MV-4-11 (cell line): ENCODE measurements around the gene HCRT.

ENCODE experiments used
- DNase-seq: peaks from one replicate; lab custom pipeline; 2025; lab: John Stamatoyannopoulos, UW

The HCRT gene

GRCh38 chr17:42197564-42198156 lies 12.4 kb upstream of the HCRT start:
- DNase-seq, result no peak

GRCh38 chr17:42193969-42194899 lies 9.0 kb upstream of the HCRT start, which contains the start of gene GHDC:
GHDC (minus strand) TSS chr17:42194494; CDS start chr17:42193581, 913 bp downstream.
- peak; percentile 84 for DNase-seq

DNA sequence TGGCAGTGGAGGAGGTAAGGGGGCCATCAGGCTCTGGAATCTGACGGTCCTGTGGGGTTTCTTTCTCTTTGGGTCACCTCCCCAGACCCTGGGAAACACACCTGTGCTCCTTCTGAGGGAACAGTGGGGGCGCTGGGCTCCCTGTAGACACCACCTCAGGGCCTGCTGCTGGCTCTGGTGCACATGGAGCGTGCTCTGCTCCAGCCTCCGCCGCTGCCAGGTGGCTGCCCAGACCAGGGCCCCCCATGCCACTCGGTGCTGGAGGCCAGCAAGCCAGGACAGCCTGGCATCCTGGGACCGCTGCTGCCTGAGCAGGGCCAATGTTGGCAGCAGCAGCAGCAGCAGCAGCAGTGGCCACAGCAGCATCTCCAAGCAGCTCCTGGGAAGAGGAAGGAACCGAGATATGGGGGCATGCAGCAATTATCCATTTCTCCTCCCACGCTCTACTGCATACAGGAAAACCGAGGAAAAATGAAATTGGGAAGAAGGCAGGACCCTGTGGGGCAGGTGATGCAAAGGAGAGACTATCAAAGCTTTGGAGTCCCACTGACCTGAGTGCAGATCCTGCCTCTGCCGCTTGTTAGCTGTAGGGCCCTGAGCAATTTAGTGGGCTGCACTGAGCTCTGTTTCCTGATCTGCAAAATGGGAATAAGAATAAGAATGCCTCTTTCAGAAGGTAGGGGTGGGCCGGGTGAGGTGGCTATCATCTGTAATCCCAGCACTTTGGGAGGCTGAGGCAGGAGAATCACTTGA lies 8.1 kb upstream of the HCRT start:
- no peak for DNase-seq

DNA sequence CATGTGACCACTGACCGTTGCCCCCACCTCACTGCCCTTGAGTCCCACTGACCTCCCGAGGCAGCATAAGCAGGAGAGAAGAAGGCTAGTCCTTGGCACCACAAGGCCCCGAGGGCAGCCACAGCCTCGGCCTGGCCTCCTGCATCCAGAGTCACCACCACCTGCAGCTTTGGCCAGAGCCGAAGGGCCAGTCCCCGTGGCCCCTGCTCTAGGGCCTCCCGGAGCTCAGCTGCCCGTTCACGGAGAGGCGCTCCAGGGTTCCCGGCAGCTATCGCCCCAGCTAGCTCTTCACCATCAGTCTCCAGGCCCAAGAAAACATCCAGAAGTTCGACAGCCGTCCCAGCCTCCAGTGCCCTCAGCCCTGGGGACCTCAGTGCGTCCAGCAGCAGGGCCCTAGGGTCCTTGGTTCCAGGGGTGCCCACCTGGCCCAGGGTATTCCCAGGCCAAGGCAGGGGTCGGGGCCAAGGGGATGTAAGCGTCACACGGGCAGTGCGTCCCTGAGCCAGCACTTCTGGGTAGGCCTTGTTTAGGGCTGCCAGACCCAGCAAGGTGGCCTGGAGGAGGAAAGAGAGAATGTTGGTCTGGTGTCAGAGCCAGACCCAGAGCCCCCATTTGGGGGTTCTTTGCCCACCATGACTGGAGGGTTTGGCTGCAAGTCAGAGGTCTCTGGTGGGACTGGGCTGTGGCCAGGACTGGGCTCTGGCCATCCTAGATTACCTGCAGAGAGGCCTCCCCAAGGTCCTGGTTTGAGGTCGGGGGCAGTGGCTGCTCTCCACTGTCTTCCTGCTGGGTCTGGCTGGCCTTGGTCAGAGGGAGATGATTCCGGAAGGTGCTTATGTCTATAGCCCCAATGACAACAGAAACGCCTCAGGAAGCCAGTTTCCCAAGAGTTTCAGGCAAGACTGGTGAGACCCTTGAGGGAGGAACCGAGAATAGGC lies 7.2 kb upstream of the HCRT start:
- DNase-seq, result peak; percentile 17

DNA sequence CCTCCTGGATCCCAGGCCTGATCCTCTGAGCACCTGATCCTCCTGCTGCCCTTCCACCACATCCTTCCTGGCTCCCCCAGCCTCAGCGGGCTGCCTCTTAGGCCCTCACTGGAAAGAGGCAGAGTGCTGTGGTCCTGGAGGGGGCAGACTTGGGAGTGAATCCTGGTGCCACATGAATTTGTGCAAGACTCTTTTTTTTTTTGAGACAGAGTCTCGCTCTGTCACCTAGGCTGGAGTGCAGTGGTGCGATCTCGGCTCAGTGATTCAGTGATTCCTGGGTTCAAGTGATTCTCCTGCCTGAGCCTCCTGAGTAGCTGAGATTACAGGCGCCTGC lies 6.0 kb upstream of the HCRT start:
- DNase-seq, result no peak

GRCh38 chr17:42190491-42191274 lies 5.4 kb upstream of the HCRT start:
- DNase-seq, result no peak

DNA sequence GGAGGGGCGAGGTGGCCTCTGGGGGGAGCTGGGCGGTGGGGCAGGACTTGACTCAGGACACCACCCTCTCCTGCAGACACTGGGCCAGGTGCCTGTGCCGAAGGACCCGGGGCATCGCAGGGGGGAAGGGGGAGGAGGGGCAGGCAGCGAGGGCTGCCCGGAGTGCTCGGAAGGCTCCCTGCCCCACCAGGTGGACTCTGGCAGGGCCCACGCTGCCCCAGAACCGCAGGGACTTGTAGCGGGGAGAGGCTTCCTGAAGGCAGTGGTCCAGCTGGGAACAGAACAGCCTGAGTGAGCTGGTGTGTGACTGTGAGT lies 4.4 kb upstream of the HCRT start:
- no peak for DNase-seq

DNA sequence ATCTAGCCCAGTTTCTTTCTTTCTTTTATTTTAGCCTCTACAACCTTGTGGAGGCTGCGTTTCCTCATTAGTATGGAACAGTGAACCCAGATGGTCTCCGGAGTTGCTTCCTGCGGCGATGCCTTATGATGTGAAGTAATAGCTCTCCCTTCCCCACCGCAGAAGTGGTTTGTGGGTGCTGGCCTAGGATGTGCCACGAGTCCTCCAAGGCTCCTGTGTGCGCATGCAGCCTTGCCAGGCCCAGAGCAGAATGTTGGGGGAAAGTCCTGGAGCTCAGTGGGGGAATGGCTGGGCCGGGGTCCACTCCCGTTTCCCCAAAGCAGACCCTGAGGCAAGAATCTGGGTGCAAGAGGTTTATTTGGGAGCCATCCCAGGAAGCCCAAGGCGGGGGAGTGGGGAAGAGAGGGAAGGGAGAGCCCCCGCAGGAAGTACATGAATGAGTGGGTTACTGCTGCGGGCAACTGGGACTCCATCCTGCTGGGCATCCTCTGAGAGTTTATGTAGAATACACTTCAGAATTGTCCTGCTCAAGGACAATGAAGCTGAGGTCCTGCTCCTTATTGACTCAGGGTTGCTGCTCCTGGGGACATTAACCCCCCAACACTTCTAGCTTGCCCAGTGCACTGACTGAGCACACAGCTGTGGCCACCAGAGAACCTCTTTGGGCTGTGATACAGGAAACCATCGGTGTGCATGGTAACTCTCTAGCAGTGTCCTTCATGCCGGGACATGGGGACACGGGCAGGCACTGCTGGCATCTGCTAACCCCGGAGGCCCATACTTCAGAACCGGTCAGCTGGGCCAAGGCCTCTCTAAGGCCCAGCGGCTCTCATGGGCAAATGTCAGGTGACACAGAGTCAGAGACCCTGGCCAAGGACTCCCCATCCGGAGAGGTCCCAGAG lies 3.7 kb upstream of the HCRT start:
- DNase-seq, result peak; percentile 98

DNA sequence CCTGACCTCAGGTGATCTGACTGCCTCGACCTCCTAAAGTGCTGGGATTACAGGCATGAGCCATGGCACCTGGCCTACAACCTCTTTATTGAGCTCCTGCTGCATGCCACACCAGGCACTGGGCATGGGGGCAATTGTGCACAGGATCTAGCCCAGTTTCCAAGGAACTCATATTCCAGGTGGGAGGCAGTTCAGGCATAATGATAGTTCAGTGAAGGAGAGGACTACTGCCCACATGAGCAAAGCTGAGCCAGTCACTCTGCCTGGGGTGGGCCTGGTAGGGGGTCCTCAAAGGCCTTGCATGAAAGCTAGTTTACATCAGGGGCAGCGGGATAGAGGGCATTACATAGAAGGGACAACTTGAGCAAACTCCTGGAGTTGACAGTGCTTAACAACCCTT lies 2.6 kb upstream of the HCRT start:
- DNase-seq, result no peak

- peak; percentile 17 for DNase-seq
Observed at GRCh38 chr17:42186191-42186590, 939 bp upstream of the HCRT start.

DNA sequence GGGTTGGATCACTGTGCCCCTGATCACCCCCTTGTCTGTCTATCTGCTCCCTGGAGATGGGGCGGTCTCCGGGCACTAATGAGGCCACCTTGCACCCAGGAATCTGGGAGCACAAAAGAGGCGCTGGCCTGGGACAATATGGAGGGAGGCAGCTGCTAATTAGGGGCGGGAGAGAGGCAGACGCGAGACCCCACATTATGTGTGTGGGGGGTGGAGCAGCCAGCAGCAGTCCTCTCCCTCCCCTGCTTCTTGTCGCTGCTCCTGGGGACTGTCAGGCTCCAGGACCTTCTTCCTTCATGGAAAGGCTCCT lies 324 bp upstream of the HCRT start:
- no peak for DNase-seq

DNA sequence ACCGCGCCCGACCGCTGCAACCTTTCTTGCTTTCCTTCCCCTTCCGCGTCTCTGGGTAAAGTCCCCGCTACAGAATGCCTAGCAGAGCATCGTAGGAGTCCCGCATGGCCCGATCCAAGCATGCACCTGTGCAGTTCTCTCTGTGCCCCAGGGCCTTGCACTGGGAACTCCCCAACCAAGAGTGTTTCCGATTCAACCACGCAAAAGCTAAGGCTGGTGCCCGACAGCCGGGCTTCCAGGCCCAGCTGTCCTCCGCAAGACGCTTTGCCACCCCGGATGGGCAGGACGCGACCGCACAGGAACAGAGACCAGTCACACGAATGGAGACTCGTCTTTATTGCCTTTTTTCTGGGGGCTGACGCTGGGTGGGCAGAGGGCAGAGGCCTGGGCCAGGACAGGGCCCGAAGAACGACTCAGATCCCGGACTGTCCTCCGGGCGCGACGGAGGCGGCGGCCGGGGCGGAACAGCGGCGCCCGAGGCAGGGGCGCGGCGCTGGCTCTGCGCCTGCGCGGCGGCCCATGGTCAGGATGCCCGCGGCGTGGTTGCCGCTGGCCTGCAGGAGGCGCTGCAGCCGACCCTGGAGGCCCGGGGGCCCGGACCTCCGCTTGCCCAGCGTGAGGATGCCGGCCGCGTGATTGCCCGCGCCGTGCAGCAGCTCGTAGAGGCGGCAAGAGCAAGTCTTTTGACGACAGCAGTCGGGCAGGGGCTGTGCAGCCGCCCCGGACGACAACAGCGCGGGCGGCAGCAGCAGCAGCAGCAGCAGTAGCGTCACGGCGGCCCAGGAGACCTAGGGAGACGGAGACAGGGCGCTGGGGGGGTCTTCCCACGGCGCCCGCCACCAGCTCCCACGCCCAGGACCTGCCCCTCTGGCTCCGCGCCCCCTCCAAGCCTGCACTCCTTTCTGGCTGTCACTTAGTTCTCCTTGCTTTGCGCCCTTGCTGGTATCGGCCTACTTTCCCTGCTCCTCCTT lies 1.2 kb downstream of the HCRT start:
- DNase-seq, result peak; percentile 69

- peak; percentile 46 for DNase-seq
Observed at GRCh38 chr17:42182927-42183734, 2.1 kb downstream of the HCRT start.

GRCh38 chr17:42181851-42182207 lies 3.4 kb downstream of the HCRT start:
- DNase-seq, result no peak

DNA sequence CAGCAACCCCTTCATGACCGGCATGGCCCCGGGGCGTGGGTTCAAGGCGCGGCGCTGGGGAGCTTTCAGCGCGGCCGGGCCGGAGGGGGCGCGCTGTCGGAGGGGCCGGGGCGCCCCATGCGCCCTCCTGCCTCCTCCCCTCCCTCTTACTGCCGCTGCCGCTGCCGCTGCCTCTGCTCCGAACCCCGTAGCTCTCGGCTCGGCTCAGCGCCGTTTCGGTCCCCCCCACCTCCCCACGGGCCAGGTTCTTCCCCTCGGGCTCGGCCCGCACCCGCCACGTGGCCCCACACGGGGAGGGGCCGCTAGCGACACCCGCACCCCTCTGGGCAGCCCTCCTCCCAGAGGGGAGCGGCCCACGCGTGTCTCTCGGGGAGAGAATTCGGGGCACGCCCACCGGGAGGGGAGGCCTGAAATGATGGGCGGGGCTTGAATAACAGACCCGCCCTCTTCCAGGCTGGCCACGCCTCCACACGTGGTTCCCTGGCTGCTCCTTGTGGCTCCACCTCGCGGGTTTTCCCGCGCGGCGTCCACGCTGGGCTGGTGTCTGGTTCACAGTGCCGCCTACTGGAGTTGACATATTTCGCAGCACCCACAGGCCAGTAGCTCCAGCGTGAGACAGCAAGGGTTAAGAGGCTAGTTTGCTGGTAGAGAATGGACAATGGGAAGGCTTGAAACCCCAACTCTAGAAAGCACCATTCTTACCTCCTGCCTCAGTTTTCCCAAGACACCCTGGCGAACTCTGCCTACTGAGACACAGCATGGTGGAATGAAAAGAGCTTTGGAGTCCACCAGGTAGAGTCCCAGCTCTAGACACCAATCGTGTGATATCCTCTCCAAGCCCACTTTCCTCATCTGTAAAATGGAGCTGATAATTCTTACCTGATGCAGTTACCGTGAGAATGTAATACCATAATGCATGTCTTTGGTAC lies 4.1 kb downstream of the HCRT start, which contains the start of gene KCNH4:
Gene KCNH4 (minus strand): TSS at position 221 of the 929 bp plus-strand sequence. CDS start 197 bp downstream, at position 24.
- DNase-seq, result peak; percentile 95

DNA sequence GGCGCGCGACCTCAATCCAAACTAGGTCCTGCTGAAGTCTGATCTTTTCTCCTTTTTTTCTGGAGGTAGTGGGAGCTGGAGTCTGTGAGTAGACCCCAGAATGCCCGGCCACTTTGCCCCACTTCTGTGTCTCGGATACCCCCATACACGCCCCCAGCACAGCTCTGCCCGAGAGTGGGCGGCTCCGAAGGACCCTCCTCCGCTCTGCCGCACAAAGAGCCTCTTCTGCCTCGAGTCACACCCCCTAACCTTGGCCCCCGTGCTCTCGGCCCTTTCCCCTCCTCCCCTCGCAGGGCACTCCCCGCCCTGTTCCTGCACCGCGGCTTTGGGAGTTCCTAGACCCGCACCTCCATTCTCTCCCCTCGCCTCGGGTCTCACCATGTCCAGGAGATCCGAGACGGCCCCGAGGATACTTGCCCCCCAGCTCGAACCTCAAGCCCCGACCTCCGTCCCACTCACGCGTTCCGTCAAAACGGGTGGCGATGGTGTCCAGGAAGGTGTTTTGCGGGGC lies 4.8 kb downstream of the HCRT start:
- no peak for DNase-seq
